Mesodermal cell (in vitro differentiated cells): ENCODE measurements around the gene SHCBP1. TPM values are rescaled to one million over a fixed set of nuclear protein-coding genes. Genes with fewer than 3 reads are reported as not detected.
A peak's percentile ranks its signal among the peaks of the same experiment; 100 is the strongest.

Experiments
- H3K27ac ChIP-seq: 2 replicates; pipeline ENCODE4 v1.7.0; 2013; ENCODE audit warnings: mild to moderate bottlenecking, low read depth, low read length, moderate library complexity; ENCODE audit not compliant: severe bottlenecking
- H3K36me3 ChIP-seq: 2 replicates; pipeline ENCODE4 v1.7.1; 2013; ENCODE audit warnings: mild to moderate bottlenecking, low read length, moderate library complexity; ENCODE audit not compliant: control insufficient read depth, insufficient read depth
- H3K4me1 ChIP-seq: one replicate; pipeline ENCODE4 v1.7.1; 2013; ENCODE audit warnings: mild to moderate bottlenecking, low read length; ENCODE audit not compliant: insufficient read depth, control insufficient read depth, poor library complexity, severe bottlenecking
- H3K4me3 ChIP-seq: 2 replicates; pipeline ENCODE4 v1.7.0; 2013; ENCODE audit warnings: low read length, control low read depth, mild to moderate bottlenecking; ENCODE audit not compliant: insufficient read depth, poor library complexity, severe bottlenecking; ENCODE audit errors: extremely low read depth
- H3K9me3 ChIP-seq: 2 replicates; pipeline ENCODE4 v1.7.1; 2013; ENCODE audit warnings: mild to moderate bottlenecking, low read length, moderate library complexity; ENCODE audit not compliant: control insufficient read depth
- WGBS, 2 experiments: methylation state at CpG; one replicate each; pipeline ENCODE4 v1.1.5; 2013; ENCODE audit warnings: missing lambda C conversion rate in 2 of 2; ENCODE audit not compliant: insufficient coverage in 2 of 2; 5-methylcytosine and 5-hydroxymethylcytosine counted together
- polyA plus RNA-seq, 2 experiments: library from polyadenylated mRNA; stranded (reverse); fragments of 50-300 nt; gene quantifications; one replicate each; pipeline ENCODE4 v1.2.3, GENCODE V29; 2013

SHCBP1 gene
- polyA plus RNA-seq (2013, experiment 1 of 2), result 13.9 TPM
- polyA plus RNA-seq (2013, experiment 2 of 2), result 16.2 TPM

- no peak within 1 kb of the TSS for H3K27ac ChIP-seq
- WGBS, 2 experiments, result 0% methylated on average over 25 to 36 of the region's 52 CpGs
- no peaks in the 10 kb centered on the region for H3K9me3 ChIP-seq
- no peaks in the 10 kb centered on the region for H3K4me1 ChIP-seq
- H3K36me3 ChIP-seq, result peaks cover 25% of the 10 kb centered on the region
- peak within 1 kb of the TSS; percentile 87 for H3K4me3 ChIP-seq
Measured at GRCh38 chr16:46621006-46621933, at the start of gene SHCBP1. Gene SHCBP1 (minus strand): TSS chr16:46621379. CDS start chr16:46621359, 20 bp downstream.

- no peaks in the 10 kb centered on the region for H3K9me3 ChIP-seq
- H3K4me1 ChIP-seq, result no peaks in the 10 kb centered on the region
- peaks cover 91% of the 10 kb centered on the region for H3K36me3 ChIP-seq
- no peak overlapping the region for H3K4me3 ChIP-seq
- WGBS, 2 experiments, result 61 to 68% methylated on average over 3 to 4 of the region's 4 CpGs
- no peak overlapping the region for H3K27ac ChIP-seq
Measured at GRCh38 chr16:46662123-46662522, 40.9 kb upstream of the SHCBP1 start.

DNA sequence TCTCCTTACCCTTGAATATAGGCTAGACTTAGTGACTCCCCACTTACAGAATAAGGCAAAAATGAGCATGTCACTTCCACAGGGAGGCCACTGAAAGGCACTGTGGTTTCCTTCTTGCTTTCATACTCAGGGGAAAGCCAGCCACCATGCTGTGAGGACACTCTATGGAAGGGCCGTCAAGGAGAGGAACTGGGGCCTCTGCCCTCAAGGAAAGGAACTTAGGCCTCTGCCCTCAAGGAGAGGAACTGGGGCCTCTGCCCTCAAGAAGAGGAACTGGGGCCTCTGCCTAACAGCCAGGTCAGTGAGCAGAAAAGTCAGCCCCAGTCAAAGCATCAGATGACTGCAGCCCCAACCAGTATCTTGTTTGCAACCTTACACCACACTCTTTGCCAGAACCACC lies 37.7 kb upstream of the SHCBP1 start:
- Histone ChIP-seq H3K4me1 (no peaks in the 10 kb centered on the region), H3K27ac (no peak overlapping the region), H3K36me3 (peaks cover 77% of the 10 kb centered on the region), H3K9me3 (no peaks in the 10 kb centered on the region), H3K4me3 (no peak overlapping the region)
- 77 to 86% methylated on average over 1 of the region's 1 CpG for WGBS, 2 experiments

DNA sequence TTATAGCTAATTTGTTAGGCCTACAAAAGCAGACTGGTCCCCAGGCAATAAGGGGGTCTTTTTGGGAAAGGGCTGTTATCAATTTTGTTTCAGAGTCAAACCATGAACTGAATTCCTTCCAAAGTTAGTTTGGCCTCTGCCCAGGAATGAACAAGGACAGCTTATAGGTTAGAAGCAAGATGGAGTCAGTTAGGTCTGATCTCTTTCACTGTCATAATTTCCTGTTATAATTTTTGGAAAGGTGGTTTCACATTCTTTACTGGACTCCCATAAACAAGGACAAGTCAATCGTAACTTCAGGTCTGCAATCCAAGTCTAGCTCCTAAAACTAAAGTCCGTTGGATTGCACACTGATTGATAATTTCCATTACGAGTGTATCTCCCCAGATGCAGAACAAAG lies 30.1 kb upstream of the SHCBP1 start:
- Histone ChIP-seq H3K4me3 (no peak overlapping the region), H3K4me1 (peaks cover 6% of the 10 kb centered on the region), H3K36me3 (peaks cover 10% of the 10 kb centered on the region), H3K27ac (no peak overlapping the region), H3K9me3 (no peaks in the 10 kb centered on the region)
- 97 to 100% methylated on average over 3 of the region's 3 CpGs for WGBS, 2 experiments

GRCh38 chr16:46650254-46650623 lies 29.1 kb upstream of the SHCBP1 start:
- peaks cover 6% of the 10 kb centered on the region for H3K4me1 ChIP-seq
- peaks cover 8% of the 10 kb centered on the region for H3K36me3 ChIP-seq
- H3K9me3 ChIP-seq, result no peaks in the 10 kb centered on the region
- WGBS, 2 experiments, result 93 to 100% methylated on average over 4 to 5 of the region's 5 CpGs
- no peak overlapping the region for H3K27ac ChIP-seq
- H3K4me3 ChIP-seq, result no peak overlapping the region

DNA sequence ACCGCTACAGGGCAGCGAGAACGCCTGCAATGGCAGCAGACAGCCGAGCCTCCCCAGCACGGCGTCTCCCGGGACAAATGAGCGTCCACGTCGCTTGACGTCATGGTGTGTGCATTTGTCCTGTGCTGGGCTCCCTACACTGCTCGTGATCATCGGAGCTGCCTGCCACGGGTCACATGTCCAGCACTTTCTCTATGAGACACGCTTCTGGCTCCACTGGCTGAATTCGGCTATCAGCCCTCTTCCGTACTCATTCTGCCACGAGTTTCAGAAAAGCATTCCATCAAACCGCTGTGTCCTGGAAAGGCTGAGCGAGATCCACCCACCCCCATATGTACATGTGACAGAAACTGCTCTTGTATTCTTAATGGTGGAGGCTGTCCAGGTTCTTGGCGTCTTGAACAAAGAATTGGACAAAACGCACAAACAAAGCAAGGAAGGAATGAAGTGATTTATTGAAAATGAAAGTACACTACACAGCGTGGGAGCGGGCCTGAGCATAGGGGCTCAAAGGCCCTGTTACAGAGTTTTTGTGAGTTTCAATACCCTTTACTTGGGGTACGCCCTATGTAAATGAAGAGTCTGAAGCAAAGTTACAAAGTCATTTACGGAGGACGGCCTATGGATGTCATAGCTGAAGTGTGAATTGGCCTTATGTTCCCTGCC lies 28.5 kb upstream of the SHCBP1 start:
- 94 to 96% methylated on average over 22 to 24 of the region's 27 CpGs for WGBS, 2 experiments
- H3K4me3 ChIP-seq, result no peak overlapping the region

DNA sequence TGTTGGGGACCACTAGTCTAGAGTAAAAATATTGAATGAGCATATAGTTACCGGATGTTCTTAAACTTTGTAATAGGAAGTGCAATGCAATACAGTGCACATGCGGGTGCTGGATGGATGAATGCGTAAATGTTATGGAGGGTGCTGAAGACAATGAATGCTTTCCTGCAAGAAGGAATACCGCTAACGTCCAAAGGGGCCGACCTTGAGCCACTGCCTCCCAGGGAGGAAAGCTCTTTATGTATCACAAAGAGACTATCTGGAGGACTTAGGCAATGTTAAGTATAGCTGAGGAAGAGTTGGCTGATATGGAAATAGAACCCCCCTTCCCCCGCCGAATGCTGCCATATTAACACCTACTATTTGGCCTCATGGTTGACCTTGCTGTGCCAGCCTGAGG lies 27.5 kb upstream of the SHCBP1 start:
- H3K9me3 ChIP-seq, result no peaks in the 10 kb centered on the region
- H3K27ac ChIP-seq, result no peak overlapping the region
- H3K4me1 ChIP-seq, result peaks cover 6% of the 10 kb centered on the region
- H3K36me3 ChIP-seq, result no peaks in the 10 kb centered on the region
- H3K4me3 ChIP-seq, result no peak overlapping the region
- WGBS, 2 experiments, result 81 to 94% methylated on average over 3 to 6 of the region's 8 CpGs

More for the DNA sequence above, 28.5 kb upstream of the SHCBP1 start:
- Histone ChIP-seq H3K36me3 (peaks cover 3% of the 10 kb centered on the region), H3K27ac (no peak overlapping the region), H3K9me3 (no peaks in the 10 kb centered on the region), H3K4me1 (peaks cover 6% of the 10 kb centered on the region)

DNA sequence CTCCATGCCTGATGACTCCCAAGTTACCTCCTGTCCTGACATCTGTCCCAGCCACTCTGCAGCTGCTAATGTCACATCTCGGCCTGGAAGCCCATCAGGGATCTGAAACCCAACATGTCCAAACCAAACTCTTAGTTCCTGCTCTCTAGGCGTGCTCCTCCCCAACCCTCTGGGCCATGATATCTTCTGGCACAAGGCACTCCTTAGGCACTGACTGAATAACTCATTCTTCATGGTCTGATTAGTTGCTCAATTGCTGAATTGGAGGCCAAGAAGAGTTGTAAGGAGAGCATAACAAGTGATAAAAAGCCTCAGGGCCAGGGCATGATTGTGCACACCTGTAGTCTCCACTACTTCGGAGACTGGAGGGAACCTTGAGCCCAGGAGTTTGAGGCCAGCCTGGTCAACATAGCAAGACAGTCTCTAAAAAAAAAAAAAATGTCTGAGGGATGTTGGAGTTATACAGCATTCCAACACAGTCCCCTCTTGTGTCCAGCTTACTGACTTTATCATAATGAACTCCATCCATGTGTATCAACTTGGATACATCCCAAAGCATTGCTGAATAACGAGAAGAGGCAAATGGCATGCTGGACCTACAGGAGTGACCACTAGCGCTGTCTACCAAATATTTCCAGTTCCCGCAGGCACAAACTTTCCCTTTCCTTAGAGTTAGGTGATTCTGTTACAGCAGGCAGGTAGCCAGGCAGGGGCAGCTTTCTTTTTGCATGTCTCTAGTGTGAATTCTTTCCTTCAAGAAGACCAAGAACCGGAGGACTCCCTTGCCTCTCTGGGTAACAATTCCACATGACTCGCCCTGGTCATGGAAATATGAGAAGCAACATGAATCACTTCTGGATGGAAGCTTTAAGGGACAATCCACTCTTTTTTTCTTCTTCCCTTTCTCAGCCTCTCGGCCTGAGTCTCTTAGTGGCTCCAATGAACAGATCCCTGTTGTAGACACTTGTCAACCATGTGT lies 18.1 kb upstream of the SHCBP1 start:
- Histone ChIP-seq H3K27ac (no peak overlapping the region), H3K4me1 (no peaks in the 10 kb centered on the region), H3K4me3 (no peak overlapping the region), H3K36me3 (no peaks in the 10 kb centered on the region), H3K9me3 (no peaks in the 10 kb centered on the region)
- 86 to 87% methylated on average over 5 to 6 of the region's 9 CpGs for WGBS, 2 experiments

DNA sequence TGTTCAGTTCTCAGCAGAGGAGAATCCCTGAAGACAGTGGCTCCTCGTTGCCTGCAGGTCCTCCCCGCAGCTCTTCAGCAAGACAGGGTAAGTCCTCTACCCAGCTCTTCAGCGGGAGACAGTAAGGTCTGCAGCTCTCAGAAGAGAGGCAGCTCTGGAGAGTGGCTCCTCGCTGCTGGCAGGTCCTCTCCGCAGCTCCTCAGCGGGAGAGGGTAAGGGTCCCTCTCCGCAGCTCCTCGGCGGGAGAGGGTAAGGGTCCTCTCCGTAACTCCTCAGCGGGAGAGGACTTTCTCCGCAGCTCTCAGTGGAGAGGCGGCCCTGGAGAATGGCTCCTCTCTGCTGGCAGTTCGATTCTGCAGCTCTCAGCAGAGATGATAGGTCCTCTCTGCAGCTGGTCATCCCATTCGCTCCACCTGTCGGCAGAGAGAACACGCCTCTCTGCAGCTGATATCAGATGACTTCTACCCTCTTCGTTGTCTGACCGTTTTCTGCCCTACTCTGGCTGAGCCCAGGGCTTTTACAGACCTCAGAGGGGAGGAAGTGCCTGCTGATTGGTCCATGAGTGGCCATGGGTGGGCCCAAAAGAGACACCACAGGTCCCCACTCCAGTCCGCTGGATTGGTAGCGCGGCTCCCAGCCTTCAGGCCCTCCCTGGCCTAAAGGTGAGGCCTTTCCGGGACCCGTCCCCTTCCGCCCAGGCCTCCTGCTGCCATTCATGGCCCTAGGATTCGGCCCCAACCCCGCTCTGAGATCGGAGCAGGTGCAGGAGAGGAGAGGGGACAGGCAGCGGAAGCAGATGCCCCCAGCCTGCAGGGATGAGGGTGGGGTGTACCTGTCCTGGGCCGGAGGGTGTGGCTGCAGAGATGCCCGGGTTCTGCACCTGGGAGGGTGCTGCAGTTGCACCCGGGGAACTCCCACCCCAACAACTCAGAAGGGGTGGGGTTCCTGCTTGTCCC lies 11.9 kb upstream of the SHCBP1 start:
- no peaks in the 10 kb centered on the region for H3K9me3 ChIP-seq
- WGBS, 2 experiments, result 75% methylated on average over 19 to 28 of the region's 32 CpGs
- peaks cover 4% of the 10 kb centered on the region for H3K4me1 ChIP-seq
- H3K36me3 ChIP-seq, result no peaks in the 10 kb centered on the region
- H3K4me3 ChIP-seq, result no peak overlapping the region
- no peak overlapping the region for H3K27ac ChIP-seq
